HG02588 (cell line): ENCODE data around the gene C17orf67.
"Not testable (repeated sequence)": the region's sequence is repeated elsewhere in the genome, so short reads cannot be mapped to it uniquely, and the experiment has no call there.

Experiments used
- ATAC-seq: cut with Tn5 transposase; IDR thresholded peaks from one replicate; pipeline ENCODE4 v1.9.1; 2021; ENCODE audit warnings: mild to moderate bottlenecking, moderate library complexity; ENCODE audit not compliant: unreplicated experiment

C17orf67 gene

DNA sequence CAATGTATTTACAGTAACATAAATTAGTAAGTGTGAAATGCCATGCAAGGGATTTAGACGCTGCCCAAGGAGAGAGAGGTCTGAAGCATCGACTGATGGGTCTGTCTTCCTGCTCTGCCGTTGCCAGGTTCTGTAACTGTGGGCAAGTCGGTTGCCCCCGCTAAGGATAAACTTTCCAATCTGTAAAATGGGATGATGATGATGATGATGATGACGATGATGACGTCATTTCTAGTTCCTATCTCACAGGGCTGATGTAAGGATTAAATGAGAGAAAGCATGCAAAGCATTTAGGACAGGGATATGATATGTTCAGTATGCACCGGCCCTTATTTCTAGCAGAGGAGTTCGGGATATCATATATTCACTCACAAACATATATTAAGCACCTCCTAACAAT lies 54.8 kb downstream of the C17orf67 start:
- ATAC-seq = no peak

DNA sequence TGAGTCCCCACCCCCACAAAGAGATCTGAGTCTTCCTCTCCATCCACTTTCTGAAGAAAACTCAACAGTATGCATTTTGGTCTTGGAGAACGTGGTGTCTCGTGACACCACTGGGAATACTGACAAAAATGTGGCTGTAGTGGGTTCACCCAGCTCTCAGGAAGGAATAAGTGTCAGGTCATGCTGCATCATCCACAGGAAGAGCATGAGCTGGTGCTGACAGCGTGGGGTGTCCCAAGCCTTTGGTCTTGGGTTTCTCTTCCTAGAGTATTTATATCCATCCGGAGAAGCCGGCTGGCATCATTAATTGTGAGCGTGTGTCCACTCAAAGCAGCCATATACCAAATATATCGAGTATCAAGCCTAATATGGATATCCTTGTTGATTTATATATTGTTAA lies 55.9 kb downstream of the C17orf67 start:
- ATAC-seq = no peak

DNA sequence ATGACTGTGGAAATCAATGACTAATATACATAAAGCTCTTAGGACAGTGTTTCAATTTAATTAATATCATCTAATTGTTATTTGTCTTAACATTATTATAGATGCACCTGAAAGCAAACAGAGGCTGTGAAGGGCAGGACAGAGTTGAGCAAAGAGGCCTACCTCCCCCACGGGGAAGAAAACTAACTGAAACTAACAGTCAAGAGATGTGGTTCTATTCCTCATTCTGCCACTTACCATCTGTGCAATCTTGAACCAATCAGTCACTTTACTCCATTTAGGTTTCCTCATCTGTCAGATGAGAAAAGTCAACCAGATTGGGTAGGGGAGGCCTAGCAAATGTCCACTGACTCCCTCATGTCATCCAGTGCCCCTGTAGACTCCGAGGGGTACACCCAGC lies 59.1 kb downstream of the C17orf67 start:
- no peak for ATAC-seq

DNA sequence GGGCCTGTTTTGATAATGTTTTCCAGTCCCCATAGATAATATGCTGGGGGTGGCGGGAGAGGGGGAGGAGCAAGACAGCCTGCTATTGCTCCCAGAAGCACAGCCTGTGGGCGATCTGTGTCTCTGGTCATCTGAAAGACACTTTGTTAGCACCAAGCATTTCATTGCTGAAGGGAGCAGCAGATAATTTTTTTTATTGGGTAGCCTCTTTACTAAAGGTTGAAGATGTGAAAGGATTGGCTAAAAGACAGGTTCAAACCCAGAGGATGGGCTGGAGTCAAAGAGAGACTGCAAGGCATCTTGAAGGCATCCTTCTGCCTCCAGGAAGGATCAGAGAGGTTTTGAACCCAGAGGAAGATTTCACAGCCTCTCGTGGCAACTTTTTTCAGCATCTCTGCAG lies 60.6 kb downstream of the C17orf67 start:
- ATAC-seq = no peak

DNA sequence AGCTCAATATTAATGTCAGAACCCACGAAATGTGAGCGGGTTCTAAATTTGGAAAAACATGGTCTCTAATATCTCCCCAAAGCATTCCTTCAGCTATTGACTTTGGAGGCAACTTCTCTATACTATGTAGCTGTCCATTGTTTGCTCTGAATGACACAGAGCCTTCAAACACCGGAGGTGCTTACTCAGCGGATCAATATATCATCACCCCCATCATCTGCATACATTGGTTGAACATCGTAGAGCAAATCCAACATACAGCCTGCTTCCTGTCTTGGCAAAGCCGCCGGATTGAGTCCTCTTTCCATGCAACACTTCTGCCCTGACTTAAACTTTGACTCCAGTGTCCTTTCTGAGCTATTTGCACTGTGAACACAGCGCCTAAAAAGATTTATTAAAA lies 61.3 kb downstream of the C17orf67 start:
- ATAC-seq = no peak

DNA sequence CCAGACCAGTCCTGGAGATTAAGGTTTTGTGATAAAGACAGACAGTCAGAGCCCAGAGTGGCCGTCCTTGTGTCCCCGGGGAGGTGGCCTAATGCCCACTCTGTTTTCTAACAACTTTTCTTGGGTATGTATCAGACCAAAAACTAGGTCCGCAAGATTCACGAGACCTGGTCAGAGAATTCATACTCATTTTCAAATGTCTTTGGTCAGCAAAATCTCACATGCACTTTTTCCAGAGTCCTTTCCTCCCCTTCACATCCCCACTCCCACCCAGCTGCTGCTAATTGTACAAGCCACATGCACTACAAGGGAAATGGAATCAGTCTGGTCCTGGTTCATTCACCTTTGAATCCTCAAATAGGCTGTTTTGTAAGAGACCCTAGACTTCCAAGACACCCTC lies 61.7 kb downstream of the C17orf67 start:
- ATAC-seq = no peak

DNA sequence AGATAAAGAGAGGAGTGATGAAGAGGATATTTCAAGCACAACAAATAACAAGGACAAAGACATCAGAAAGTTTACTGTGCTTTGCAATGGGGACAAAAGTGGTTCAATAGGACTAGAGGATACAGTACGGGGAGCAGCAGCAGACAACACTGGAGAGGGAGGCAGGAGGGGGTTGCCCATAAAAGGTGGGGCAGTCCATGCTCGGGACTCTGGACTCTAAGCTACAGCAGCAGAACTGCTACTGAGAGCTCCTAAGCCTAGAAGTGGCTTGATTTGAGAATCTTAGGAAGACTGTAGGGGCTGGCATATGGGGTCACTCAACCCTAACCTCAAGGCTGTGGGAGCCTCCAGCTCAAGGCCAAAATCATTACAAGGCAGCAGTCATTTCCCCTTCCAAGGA lies 62.2 kb downstream of the C17orf67 start:
- ATAC-seq = no peak

DNA sequence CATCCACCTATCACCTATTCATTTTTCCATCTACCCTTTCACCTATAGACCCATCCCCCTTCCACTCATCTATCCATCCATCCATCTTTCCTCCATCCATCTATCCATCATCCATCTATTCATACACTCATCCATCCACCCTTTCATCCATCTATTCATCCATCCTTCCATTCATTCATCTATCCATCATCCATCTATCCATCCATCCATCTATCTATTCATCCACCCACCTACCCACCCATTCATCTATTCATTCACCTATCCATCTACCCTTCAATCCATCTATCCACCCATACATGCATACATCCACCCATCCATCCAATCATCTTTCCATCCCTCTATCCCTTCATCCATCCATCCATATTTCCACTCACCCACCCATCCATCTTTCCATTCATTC lies 63.3 kb downstream of the C17orf67 start:
- no peak for ATAC-seq

DNA sequence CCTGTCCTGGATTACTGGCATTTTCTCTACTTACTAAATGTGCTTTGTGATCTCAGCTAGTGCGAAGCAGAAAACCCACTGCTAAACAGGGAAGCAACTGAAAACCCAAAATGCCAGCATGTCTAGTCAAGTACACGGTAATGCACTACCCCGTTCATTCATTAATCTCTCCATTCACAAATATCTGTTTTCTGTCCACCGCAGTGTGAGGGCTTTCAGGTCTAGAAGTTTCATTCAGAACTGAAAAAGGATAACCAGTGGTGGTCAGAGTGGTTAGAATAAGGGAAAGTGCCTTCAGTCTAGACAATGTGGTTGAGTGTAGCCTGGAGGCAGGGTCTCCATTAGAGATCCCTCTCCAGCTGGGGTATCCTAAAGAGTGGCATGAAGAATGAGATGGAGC lies 68.3 kb downstream of the C17orf67 start:
- ATAC-seq = no peak

DNA sequence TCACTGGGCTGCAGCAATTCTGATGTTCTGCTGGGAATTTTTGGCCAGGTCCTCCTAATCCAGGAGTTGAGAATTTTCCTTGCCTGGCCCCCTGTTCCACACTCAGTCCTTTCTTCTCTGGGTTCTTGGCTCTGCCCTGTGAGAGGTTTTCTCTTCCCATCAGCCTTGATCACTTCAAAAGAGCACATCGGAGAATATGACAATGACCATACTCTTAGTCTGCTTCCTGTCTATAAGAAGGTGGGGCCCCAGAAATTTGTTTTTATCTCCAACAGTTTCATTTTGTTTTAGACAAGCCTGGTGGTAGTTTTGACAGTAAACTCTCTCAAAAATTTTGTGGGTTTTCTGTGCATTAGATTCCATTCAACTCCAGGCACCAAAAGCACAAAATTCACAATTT lies 70.7 kb downstream of the C17orf67 start:
- ATAC-seq = no peak

DNA sequence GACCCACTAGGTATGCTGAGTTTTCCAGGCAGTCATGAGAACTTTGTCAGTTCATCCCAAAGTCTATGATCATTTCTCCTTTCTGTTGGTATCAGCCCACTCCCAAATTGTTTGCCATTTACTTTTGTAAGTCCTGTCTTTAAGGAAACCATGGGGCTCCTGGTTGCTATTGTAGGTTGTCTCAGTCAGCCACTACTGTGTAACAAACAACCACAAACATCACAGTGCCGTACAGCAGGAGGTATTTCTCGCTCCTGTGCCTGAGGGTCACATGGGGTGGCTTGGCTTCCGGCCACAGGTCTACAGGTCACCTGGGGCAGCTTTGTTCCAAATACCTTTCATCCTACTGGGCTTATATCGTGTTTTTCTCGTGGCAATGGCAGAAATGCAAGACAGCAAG lies 71.6 kb downstream of the C17orf67 start:
- no peak for ATAC-seq

DNA sequence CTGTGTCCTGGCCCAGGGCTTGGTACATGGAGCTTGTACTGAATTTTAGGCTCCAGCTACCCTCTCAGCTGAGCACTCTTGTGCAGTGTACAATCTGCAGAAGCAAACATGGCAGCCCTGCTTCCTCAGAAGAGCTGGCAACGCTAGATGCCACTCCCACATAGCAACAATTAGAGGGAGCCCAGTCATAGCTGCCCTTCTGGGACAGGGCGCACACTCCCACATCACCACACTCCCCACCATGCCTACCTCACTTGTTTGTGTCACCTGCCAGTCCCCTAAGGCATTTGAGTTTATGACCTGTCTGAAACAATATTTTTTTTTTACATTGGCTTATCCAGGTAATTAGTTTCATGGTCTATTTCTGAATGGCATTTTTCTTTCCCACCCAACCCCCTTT lies 72.3 kb downstream of the C17orf67 start:
- no peak for ATAC-seq

DNA sequence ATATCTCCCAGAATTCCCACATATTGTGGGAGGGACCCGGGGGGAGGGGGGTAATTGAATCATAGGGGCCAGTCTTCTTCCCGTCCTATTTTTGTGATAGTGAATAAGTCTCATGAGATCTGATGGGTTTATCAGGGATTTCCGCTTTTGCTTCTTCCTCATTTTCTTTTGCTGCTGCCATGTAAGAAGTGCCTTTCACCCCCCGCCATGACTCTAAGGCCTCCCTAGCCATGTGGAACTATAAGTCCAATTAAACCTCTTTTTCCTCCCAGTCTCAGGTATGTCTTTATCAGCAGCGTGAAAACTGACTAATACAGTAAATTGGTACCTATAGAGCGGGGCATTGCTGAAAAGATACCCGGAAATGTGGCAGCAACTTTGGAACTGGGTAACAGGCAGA lies 76.1 kb downstream of the C17orf67 start:
- ATAC-seq = not testable (repeated sequence)

DNA sequence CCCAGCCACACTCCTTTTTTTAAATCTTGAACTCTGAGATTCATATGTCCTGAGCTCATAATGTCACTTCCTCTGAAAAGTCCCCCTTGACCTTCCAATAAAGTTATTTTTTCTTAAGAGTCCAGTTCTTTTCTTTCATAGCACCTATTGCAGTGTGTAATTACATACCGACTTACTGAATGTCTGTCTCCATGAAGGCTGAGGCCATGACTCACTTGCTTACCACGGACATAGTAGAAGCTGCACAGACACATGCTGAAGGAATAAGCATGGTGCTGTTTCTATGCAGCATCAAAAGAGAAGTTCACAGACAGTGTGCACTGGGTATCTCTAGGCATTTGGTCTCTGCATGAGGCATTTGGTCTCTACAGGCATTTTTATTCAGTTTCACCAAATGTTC lies 77.2 kb downstream of the C17orf67 start:
- ATAC-seq = no peak

DNA sequence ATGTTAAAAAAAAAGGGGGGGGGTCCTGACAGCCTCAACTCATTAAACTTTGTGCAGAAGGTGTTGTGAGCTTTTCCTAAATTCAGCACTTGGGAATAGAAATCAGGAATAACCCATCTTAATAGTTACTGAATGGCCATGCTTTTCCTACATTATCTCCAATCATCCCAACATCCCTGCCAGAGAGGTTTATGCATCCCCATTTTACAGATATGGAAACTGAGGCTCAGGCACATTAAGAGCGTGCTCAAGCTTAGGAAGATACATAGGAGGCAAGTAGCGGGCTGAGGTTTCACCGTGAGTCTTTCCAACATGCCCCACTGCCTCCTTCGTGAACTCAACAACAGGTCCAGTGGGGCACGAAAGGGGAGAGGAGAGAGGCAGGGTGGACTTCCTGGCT lies 78.4 kb downstream of the C17orf67 start:
- ATAC-seq = no peak

DNA sequence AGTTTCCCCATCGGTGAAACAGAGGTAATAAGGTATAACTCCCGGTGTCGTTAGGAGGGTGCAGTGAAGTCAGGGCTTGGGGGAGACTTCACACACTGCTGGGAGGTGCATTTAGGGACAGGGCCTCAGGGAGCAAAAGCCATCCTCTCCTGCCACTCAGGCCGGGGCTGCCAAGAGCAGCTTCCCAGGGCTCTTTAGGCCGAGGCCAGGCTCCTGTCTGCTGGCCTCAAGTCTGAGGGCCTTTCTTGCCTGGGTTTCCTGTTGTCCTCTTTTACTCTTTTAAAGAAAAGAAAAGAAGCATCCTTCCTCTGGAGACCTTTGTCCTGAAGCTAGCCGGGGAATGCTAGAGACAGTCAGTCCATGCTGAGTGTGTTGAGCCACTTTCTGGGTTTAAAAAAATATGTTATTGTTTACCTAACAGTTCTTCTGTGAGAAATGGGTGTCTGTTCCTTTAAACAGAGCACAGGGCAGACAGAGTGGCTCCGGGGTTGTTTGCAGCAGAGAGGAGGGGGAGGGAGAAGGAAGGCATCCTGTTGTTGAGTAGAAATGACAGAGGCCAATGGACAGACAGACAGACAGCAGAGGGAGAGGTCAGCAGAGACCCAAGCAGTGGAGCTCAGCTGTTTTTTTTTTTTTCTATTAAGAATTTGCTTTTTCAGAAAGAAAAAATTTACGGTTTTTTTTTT lies 79.1 kb downstream of the C17orf67 start:
- no peak for ATAC-seq

DNA sequence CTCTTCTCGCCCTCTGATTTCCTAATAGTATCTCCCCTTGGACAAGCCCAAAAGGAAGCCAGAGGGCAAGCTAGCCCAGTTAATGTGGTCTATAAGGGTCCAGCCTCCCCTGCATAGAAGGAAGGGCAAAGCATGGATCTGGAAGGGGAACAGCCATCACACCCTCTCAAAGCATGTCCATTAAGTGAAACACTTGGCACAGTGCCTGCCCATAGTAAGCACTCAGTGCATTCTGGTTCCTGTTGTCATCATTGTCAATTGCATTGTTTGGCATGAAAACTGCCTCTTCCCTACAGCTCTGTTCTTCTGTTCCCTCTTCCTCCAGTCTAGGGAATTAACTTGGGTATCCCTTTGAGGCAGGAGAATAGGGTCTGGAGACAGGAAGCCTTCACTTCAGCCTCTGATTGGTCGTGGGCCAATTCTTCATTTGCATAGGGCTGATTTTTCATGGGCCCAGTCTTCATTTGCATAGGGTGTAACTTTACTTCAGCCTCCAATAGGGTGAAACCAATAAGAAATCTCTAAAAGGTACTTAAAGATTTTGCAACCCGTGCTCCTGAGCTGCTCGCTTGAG lies 81.4 kb downstream of the C17orf67 start:
- no peak for ATAC-seq

DNA sequence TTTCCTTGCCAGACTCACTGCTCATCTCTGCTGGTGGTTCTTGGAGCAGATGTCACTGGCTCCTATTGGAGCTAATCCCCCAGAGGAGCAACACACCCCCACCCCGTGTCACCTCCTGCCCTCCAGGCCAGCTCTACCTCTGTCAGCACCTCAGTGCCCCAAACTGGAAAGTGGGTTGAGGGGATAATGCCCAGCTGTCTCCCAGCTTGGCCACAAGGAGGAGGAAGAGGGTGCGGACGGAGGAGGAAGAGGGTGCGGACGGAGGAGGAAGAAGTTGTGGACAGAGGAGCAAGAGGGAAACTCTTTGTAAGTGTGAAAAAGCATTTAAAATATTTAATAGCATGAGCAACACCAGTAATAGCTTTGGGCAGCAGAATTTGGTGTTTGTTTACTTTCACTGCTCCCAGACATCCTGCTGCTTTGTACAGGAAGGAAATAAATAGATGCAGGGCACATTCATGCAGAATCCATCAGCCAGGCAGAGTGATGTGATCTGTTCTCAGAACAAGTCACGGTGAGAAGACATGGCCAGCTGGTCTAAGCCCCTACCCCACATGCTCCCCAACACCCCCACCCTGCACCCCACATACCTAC lies 82.5 kb downstream of the C17orf67 start:
- ATAC-seq = no peak

DNA sequence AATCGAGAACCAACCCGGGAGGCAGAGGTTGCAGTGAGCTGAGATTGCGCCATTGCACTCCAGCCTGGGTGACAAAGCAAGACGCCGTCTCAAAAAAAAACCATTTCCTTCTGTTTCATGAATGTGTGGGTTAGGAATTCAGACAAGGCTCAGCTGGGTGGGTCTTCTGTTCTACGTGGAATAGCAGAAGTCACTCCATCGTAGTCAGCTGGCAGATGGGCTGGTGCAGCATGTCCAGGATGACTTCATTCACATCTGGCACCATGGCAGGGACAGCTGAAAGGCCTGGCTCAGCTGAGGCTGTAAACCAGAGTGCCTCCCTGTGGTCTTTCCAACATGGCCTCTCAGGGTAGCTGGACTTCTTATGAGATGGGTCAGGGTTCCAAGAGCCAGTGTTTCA lies 89.0 kb downstream of the C17orf67 start:
- no peak for ATAC-seq

DNA sequence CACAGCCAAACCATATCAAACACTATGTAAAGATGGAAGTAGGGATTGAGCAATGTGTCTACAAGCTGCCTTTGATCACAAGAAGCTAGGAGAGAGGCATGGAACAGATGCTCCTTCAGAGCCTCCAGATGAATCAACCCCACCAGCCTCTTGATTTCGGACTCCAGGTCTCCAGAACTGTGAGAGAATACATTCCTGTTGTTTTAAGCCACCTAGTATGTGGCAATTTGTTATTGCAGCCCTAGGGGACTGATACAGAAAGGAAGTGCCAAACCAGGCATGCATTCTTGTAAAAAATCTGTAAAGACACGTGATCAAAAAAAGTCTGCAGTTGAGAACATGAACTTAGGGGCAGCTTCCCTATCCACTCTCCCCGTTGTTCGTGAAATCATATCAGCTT lies 91.1 kb downstream of the C17orf67 start:
- ATAC-seq = no peak
